ENCODE data around the gene CCDC77. TPM values are rescaled to one million over a fixed set of nuclear protein-coding genes. Genes with fewer than 3 reads are reported as not detected.

CCDC77 gene
- total RNA-seq, 4 donors from 2014 or later = 7.7 to 12.2 (median 10.2) TPM

DNA sequence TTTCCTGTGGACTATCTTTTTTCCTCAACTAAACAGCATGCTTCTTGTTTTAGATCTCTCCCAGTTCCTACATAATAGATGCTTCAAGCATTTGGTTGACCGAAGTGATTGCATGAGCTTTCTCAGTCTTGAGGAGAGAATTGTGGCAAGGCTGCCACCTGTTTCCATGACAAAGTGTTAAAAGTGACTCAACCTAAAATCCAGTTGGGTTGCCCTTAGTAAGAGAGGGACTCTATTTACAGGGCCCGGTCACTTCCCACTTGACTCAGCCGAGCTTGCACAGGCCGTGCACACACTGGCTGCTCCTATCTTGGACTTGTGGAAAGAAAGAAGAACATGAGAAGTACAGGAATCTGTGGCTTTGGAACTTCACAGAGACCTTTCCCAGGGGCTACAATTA is 56.2 kb downstream of the CCDC77 start:
- TF ChIP-seq, protein P1, sequence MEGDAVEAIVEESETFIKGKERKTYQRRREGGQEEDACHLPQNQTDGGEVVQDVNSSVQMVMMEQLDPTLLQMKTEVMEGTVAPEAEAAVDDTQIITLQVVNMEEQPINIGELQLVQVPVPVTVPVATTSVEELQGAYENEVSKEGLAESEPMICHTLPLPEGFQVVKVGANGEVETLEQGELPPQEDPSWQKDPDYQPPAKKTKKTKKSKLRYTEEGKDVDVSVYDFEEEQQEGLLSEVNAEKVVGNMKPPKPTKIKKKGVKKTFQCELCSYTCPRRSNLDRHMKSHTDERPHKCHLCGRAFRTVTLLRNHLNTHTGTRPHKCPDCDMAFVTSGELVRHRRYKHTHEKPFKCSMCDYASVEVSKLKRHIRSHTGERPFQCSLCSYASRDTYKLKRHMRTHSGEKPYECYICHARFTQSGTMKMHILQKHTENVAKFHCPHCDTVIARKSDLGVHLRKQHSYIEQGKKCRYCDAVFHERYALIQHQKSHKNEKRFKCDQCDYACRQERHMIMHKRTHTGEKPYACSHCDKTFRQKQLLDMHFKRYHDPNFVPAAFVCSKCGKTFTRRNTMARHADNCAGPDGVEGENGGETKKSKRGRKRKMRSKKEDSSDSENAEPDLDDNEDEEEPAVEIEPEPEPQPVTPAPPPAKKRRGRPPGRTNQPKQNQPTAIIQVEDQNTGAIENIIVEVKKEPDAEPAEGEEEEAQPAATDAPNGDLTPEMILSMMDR (IDR thresholded peaks at IDR 0.05; ENCODE audit: low read depth) = no peak

DNA sequence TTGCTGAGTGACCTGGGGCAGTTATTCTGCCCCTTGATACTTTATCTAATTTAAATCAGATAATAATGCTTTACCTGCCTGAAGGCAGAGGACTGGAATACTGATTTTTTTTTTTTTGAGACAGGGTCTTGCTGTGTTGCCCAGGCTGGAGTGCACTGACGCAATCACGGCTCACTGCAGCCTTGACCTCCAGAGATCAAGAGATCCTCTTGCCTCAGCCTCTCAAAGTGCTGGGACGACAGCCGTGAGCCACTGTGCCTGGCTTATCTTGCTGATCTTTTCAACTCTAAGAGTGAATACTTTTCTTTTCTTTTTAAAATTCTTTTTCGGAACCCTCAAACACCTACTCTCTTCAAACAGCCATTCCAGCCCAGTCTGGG is 57.6 kb downstream of the CCDC77 start:
- TF ChIP-seq, protein P1 (IDR thresholded peaks at IDR 0.05; ENCODE audit: low read depth) = no peak

DNA sequence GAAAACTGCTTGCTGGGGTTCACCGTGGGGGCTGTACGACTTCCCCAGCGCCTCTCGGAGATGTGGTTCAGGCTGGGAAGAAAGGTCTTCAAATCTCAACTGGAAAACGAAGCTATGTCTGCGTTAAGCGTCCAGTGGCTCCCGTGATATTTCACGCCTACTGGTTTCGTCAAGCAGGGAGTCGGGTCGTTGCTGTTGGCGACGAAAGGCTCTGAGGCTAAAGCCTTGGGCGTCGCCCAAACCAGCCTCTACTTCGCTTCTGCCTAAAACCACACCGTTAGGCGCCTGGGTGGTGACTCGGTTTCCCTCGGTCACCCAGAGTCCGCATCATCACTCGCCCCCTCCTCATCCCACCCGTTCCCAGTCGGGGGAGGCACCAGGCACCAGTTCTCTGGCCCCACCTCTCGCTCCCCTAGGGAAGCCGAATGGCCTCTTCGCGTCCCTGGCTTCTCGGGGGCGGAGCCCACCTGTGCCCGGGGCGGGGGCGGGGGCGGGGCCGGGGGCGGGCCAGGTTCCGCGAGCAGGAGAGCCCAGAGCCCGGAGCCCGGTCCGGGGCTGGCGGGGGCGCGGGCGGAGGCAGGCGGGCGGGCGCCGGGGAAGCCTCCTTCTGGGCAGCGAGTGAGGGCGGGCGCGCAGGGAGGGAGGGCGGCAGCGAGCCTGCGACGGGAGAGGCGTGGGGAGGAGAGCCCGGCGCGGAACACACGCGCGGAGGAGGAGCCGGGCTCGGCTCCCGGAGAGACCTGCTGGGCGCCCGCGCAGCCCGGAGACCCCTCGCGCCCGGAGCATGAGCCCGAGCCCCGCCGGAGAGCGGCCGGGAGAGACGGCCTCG is 58.2 kb downstream of the CCDC77 start, which contains the start of gene B4GALNT3:
B4GALNT3 (plus strand) TSS at position 510 of the 829 bp plus-strand sequence. CDS start 438 bp downstream, outside the sequence.
- TF ChIP-seq, protein P1 (IDR thresholded peaks at IDR 0.05; ENCODE audit: low read depth) = no peak

DNA sequence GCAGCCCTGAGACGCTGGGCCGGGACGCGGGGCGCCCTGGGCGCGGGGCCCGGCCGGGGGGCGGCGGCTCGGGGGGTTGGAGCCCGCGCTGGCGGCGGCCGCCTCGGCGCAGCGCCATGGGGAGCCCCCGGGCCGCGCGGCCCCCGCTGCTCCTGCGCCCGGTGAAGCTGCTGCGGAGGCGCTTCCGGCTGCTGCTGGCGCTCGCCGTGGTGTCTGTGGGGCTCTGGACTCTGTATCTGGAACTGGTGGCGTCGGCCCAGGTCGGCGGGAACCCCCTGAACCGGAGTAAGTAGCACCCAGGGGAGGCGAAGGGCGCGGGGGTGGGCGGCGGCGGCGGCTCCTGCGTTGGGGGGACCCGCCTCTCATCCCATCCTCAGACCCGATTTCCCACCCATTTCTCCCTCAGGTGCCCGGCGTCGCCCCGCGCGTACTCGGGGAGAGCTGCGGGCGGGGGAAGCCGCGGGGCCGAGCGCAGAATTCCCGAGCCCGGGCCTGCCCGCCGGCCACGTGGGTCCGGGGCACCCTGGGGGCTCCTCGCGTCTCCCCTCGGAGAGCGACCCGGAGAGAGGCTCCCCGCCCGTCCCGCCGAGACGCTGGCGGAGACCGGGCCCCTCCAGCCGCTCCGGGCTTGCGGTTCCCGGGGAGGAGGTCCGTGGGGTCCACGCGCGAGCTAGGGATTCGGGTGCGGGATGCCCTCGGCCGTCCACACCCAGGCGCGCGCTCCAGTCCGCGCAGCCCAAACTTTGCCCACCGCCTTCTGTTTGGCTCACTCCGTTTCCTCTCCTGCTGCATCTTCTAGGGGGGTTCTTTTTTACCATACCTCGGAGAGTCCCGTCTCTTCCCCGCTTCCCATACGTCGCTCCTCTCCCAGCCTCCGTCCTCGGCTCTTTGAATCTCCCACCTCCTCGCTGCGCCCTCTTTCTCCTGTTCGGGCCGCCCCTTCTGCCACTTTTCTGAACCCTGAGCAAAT is 59.1 kb downstream of the CCDC77 start:
- TF ChIP-seq, protein P1 (IDR thresholded peaks at IDR 0.05; ENCODE audit: low read depth) = no peak

DNA sequence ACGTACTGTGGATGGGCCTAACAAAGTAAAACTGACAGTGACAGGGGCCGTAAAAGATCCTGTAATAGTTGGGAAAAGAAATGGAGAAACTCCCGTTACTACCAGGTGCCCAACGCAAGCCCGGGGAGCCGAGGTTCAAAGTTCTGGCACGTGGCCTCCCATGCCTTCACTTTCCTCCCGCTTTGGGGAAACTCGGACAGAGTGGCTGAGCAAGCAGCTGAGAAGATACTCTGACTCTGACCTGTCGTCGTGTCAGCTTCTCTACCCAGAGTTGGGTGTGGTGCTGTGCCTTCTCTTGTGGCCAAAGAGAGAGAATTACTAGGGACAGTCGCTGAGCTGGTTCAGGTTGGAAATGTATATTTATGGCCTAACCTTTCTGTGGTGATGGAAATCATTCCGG is 60.0 kb downstream of the CCDC77 start:
- TF ChIP-seq, protein P1 (IDR thresholded peaks at IDR 0.05; ENCODE audit: low read depth) = no peak

DNA sequence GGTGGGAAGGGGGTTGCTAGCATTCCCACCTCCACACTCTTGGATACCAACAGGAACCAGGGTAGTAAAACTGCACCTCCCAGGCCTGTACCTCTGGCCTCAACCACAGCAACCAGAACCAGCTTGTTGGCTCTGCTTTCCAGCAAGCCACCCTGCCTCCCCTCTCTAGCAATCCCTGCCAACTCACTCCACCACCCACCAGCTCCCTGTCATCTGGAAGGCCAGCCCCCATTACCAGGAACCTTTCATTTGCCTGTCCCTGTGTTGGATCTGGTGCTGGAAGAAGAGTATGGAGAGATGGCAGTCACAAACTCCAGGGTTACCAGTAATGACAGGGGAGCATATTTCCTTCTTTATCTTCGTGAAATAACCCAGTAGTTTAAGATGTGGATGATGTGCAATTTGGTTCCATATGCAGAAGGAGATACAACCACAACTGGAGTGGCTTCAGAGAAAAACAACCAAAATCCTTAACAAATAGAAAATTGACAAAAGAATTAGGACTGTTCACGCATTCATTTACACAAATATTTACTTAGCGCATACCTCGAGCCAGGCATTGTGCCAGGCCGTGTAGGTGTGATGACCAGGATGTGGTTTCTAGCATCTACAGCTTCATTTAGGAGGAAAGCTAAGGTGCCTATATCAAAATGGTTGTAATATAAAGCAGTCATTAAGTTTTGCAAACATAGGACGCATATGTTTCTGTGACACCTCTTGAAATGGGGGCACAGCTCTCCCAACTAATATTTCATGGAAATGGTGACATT is 61.7 kb downstream of the CCDC77 start:
- TF ChIP-seq, protein P1 (IDR thresholded peaks at IDR 0.05; ENCODE audit: low read depth) = no peak

All from subcutaneous adipose tissue (tissue), 4 donors.